ENCODE data around the gene SOWAHD. TPM values are rescaled to one million over a fixed set of nuclear protein-coding genes. Genes with fewer than 3 reads are reported as not detected.

SOWAHD gene
- total RNA-seq, 1 donor = 0.72 TPM

GRCh38 chrX:119778829-119779228 lies 20.4 kb downstream of the SOWAHD start:
- Histone ChIP-seq H4K20me1 (ENCODE audit: insufficient read depth, low read length) (peaks cover 6% of the 10 kb centered on the region), H3K27me3 (ENCODE audit: insufficient read depth, low read length) (no peaks in the 10 kb centered on the region), H3K4me2 (ENCODE audit: insufficient read depth, low read length) (no peak overlapping the region), H3K27ac (ENCODE audit: low read depth, low read length) (no peak overlapping the region), H3K4me1 (ENCODE audit: insufficient read depth, low read length) (no peaks in the 10 kb centered on the region), H3K79me2 (ENCODE audit: insufficient read depth, low read length) (no peaks in the 10 kb centered on the region), H3K36me3 (ENCODE audit: insufficient read depth, low read length) (peaks cover 8% of the 10 kb centered on the region), H3K4me3 (ENCODE audit: insufficient read depth, low read length) (no peak overlapping the region), H2AFZ (ENCODE audit: low read length) (no peak overlapping the region), H3K9me3 (ENCODE audit: low read depth, low read length) (no peaks in the 10 kb centered on the region)
- TF ChIP-seq CTCF (IDR thresholded peaks at IDR 0.05; ENCODE audit: extremely low read depth, low read depth, low read length) = no peak
- no peak for DNase-seq (ENCODE audit: insufficient read length, low spot score, missing footprints)

- Histone ChIP-seq H3K4me3 (ENCODE audit: insufficient read depth, low read length) (no peak overlapping the region), H3K9me3 (ENCODE audit: low read depth, low read length) (no peaks in the 10 kb centered on the region), H3K4me2 (ENCODE audit: insufficient read depth, low read length) (no peak overlapping the region), H3K79me2 (ENCODE audit: insufficient read depth, low read length) (peaks cover 16% of the 10 kb centered on the region), H3K36me3 (ENCODE audit: insufficient read depth, low read length) (peaks cover 33% of the 10 kb centered on the region), H2AFZ (ENCODE audit: low read length) (no peak overlapping the region), H4K20me1 (ENCODE audit: insufficient read depth, low read length) (peaks cover 17% of the 10 kb centered on the region), H3K27me3 (ENCODE audit: insufficient read depth, low read length) (no peaks in the 10 kb centered on the region), H3K27ac (ENCODE audit: low read depth, low read length) (no peak overlapping the region), H3K4me1 (ENCODE audit: insufficient read depth, low read length) (peaks cover 3% of the 10 kb centered on the region)
- DNase-seq (ENCODE audit: insufficient read length, low spot score, missing footprints) = no peak
- no peak for TF ChIP-seq CTCF (IDR thresholded peaks at IDR 0.05; ENCODE audit: extremely low read depth, low read depth, low read length)
These were observed 24.6 kb downstream of the SOWAHD start for GRCh38 chrX:119783026-119783425.

- H3K27ac ChIP-seq (ENCODE audit: low read depth, low read length) = no peak overlapping the region
- H3K27me3 ChIP-seq (ENCODE audit: insufficient read depth, low read length) = no peaks in the 10 kb centered on the region
- H3K79me2 ChIP-seq (ENCODE audit: insufficient read depth, low read length) = peaks cover 33% of the 10 kb centered on the region
- H3K4me3 ChIP-seq (ENCODE audit: insufficient read depth, low read length) = no peak overlapping the region
- H4K20me1 ChIP-seq (ENCODE audit: insufficient read depth, low read length) = peaks cover 33% of the 10 kb centered on the region
- peak; percentile 46 for TF ChIP-seq CTCF (IDR thresholded peaks at IDR 0.05; ENCODE audit: extremely low read depth, low read depth, low read length)
- no peak overlapping the region for H3K4me2 ChIP-seq (ENCODE audit: insufficient read depth, low read length)
- peaks cover 12% of the 10 kb centered on the region for H3K4me1 ChIP-seq (ENCODE audit: insufficient read depth, low read length)
- H2AFZ ChIP-seq (ENCODE audit: low read length) = no peak overlapping the region
- peaks cover 43% of the 10 kb centered on the region for H3K36me3 ChIP-seq (ENCODE audit: insufficient read depth, low read length)
- peak; percentile 53 for DNase-seq (ENCODE audit: insufficient read length, low spot score, missing footprints)
- no peaks in the 10 kb centered on the region for H3K9me3 ChIP-seq (ENCODE audit: low read depth, low read length)
These were observed 26.5 kb downstream of the SOWAHD start for GRCh38 chrX:119784747-119785446.

- Histone ChIP-seq H3K4me2 (ENCODE audit: insufficient read depth, low read length) (peak overlapping the region; percentile 85), H3K36me3 (ENCODE audit: insufficient read depth, low read length) (peaks cover 29% of the 10 kb centered on the region), H3K27me3 (ENCODE audit: insufficient read depth, low read length) (no peaks in the 10 kb centered on the region), H3K27ac (ENCODE audit: low read depth, low read length) (peak overlapping the region; percentile 88), H3K9me3 (ENCODE audit: low read depth, low read length) (no peaks in the 10 kb centered on the region), H3K79me2 (ENCODE audit: insufficient read depth, low read length) (peaks cover 47% of the 10 kb centered on the region), H4K20me1 (ENCODE audit: insufficient read depth, low read length) (peaks cover 34% of the 10 kb centered on the region), H2AFZ (ENCODE audit: low read length) (peak overlapping the region; percentile 69), H3K4me1 (ENCODE audit: insufficient read depth, low read length) (peaks cover 12% of the 10 kb centered on the region), H3K4me3 (ENCODE audit: insufficient read depth, low read length) (peak overlapping the region; percentile 90)
- peak; percentile 54 for DNase-seq (ENCODE audit: insufficient read length, low spot score, missing footprints)
- peak; percentile 31 for TF ChIP-seq CTCF (IDR thresholded peaks at IDR 0.05; ENCODE audit: extremely low read depth, low read depth, low read length)
These were observed 32.6 kb downstream of the SOWAHD start for GRCh38 chrX:119790977-119791436.

All from osteoblast (primary cell).